Astrocyte (in vitro differentiated cells and primary cell): ENCODE data around the gene RNF152.

ENCODE experiments used
- EZH2 ChIP-seq: IDR thresholded peaks from 2 replicates; pipeline ENCODE4 v1.6.1; 2012; ENCODE audit warnings: mild to moderate bottlenecking, low read length, inconsistent platforms; ENCODE audit not compliant: insufficient read depth
- TF ChIP-seq, protein P1 (sequence below): IDR thresholded peaks from 2 replicates; pipeline ENCODE4 v1.5.1; 2011; ENCODE audit warnings: low read depth, mild to moderate bottlenecking, inconsistent platforms, low read length, moderate library complexity; ENCODE audit not compliant: insufficient read depth

DNA sequence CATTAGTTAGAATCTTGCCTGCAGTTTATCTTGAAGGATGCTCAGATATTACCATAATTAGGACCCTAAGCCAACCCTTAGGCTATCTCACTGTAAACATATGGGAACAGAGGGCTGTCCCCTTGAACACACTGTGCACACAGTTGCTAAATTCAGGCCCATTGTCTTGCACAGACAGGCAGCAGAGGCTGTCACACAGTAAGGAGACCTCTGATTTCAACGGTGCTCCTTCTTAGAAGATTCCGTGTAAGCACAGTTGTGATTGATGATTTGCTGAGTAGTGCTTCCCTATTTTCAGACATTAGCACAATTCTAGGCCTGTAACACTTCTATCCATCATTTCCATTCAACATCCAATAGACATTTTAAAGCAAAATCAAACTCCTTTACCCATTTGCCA is 108.0 kb downstream of the RNF152 start:
- no peak for TF ChIP-seq EZH2
- TF ChIP-seq, protein P1, sequence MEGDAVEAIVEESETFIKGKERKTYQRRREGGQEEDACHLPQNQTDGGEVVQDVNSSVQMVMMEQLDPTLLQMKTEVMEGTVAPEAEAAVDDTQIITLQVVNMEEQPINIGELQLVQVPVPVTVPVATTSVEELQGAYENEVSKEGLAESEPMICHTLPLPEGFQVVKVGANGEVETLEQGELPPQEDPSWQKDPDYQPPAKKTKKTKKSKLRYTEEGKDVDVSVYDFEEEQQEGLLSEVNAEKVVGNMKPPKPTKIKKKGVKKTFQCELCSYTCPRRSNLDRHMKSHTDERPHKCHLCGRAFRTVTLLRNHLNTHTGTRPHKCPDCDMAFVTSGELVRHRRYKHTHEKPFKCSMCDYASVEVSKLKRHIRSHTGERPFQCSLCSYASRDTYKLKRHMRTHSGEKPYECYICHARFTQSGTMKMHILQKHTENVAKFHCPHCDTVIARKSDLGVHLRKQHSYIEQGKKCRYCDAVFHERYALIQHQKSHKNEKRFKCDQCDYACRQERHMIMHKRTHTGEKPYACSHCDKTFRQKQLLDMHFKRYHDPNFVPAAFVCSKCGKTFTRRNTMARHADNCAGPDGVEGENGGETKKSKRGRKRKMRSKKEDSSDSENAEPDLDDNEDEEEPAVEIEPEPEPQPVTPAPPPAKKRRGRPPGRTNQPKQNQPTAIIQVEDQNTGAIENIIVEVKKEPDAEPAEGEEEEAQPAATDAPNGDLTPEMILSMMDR, result no peak
